K562 (cell line): Measurements from ENCODE around the gene RPP25. TPM values are rescaled to one million over a fixed set of nuclear protein-coding genes. Genes with fewer than 3 reads are reported as not detected.

Experiments used
- CBFA2T3 ChIP-seq: fragments of 450-650 bp; IDR thresholded peaks from 2 replicates; pipeline ENCODE4 v1.6.1; 2017
- GTF2E2 ChIP-seq: fragments of 200-800 bp; sonication (Bioruptor generic); IDR thresholded peaks from 2 replicates; pipeline ENCODE4 v1.6.1; 2016; ENCODE audit warnings: missing genetic modification characterization, missing compliant biosample characterization
- MYBL2 ChIP-seq, 2 experiments: fragments of 450-650 bp in 1 of 2; sonication (generic) in 1 of 2; formaldehyde crosslinking in 1 of 2; IDR thresholded peaks; 2 replicates each; pipeline versions ENCODE4 v1.6.1 to v1.8.1; 2017 to 2022; ENCODE audit warnings: borderline replicate concordance in 1 of 2, inconsistent platforms in 1 of 2, low read depth in 1 of 2, mild to moderate bottlenecking in 1 of 2, missing genetic modification reagents in 1 of 2, moderate library complexity in 1 of 2
- POLR2A ChIP-seq: fragments of 450-650 bp; conservative IDR thresholded peaks from 2 replicates; pipeline ENCODE4 v1.6.1; 2016
- XRCC3 ChIP-seq: fragments of 450-650 bp; IDR thresholded peaks from 2 replicates; pipeline ENCODE4 v1.6.1; 2017; ENCODE audit warnings: mild to moderate bottlenecking, moderate library complexity
- ZNF165 ChIP-seq: fragments of 250-450 bp; sonication (Bioruptor Pico); IDR thresholded peaks from 2 replicates; pipeline ENCODE4 v1.4.0; 2020; ENCODE audit warnings: borderline replicate concordance
- polyA plus RNA-seq, 8 experiments: library from polyadenylated mRNA; depleted of rRNA in 4 of 8; stranded (reverse) in 5 of 8; unstranded in 3 of 8; fragments of >200 nt; fragmentation: Nextera tagmentation in 2 of 8; fragmentation: Illumina TruSeq in 1 of 8; extraction: Ambion mirVana in 2 of 8; extraction: Trizol in 1 of 8; gene quantifications; 2 replicates each; pipeline versions ENCODE4 v1.2.1 to v1.2.3, GENCODE V29; 2011 to 2014; ENCODE audit warnings: inconsistent platforms in 1 of 8, missing spikeins in 1 of 8
- total RNA-seq, 7 experiments: library from RNA; depleted of rRNA in 6 of 7; stranded (reverse); fragments of >200 nt in 6 of 7; fragmentation: Illumina TruSeq in 2 of 7; extraction: Trizol in 2 of 7; gene quantifications; 2 replicates each; pipeline versions ENCODE4 v1.2.1 to v1.2.3, GENCODE V29; 2011 to 2021; ENCODE audit warnings: low replicate concordance in 1 of 7
- TF ChIP-seq, protein P1 (sequence below): sonication (generic); formaldehyde crosslinking; IDR thresholded peaks from 2 replicates; pipeline ENCODE4 v1.8.0; 2022; ENCODE audit warnings: mild to moderate bottlenecking, missing genetic modification reagents
- TF ChIP-seq, protein P2 (sequence below): fragments of 150-350 bp; IDR thresholded peaks from 2 replicates; pipeline ENCODE4 v1.6.1; 2014; ENCODE audit warnings: low read depth, mild to moderate bottlenecking, low read length, borderline replicate concordance
- TF ChIP-seq, protein P3 (sequence below), 2 experiments: fragments of 450-650 bp in 1 of 2; IDR thresholded peaks; 2 replicates each; pipeline ENCODE4 v1.6.1; 2011 to 2017; ENCODE audit warnings: low read depth in 2 of 2, antibody characterized with exemption in 1 of 2, borderline replicate concordance in 1 of 2, low read length in 1 of 2, mild to moderate bottlenecking in 1 of 2, mixed read lengths in 1 of 2; ENCODE audit not compliant: control insufficient read depth in 1 of 2
- TF ChIP-seq, protein P4 (sequence below): sonication (generic); formaldehyde crosslinking; IDR thresholded peaks from 2 replicates; pipeline ENCODE4 v1.8.1; 2023; ENCODE audit warnings: mild to moderate bottlenecking, missing genetic modification reagents
- TF ChIP-seq, protein P5 (sequence below): fragments of 450-650 bp; IDR thresholded peaks from 2 replicates; pipeline ENCODE4 v1.7.1; 2018; ENCODE audit warnings: mild to moderate bottlenecking, low read depth; ENCODE audit not compliant: partially characterized antibody

Gene RPP25
- total and polyA plus RNA-seq, 9 of the 15 experiments (the other 6 are each of a cell fraction or from before 2014, with no cell fraction given) = 1.1 to 12.3 (median 5.6) TPM

DNA sequence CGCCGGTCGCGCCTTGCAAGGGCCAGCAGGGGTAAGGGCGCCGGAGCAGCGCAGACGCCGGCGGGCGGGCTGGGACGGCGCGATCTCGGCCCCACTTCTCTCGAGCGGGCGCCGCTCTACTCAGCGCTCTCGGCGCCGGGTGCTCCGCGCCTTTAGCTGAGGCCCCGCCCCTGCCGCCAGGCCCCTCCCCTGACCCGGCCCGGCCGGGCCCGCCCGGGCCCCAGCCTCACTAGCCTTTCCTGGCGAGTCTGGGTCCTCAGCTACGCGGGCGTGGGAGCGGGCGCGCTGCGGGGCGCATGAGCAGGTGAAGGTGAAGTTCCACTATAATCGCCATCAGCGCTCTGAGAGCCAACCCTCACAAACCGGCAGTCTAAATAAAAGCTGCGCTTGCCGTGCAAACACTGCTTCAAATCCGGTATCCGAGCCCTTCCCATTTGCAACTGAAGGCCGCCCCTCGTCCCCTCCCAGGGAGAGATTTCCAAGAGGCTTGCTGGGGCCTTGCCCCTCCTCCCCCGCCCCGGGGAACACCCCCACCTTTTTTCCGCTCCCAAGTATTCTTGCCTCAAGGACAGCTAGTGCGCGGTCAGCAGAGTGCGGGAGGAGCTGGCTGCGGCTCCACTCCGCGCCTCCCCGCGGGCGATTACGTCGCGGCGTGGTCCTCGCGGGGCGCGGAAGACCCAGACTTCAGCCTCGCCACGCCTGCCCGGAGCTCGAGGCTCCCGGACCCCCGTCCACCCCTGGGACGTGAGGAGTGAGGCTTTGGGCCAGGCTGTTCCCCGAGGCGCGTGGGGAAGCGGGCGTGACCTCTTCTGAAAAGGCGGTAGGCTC lies at the start of gene RPP25 (continued):
- TF ChIP-seq, protein P1, sequence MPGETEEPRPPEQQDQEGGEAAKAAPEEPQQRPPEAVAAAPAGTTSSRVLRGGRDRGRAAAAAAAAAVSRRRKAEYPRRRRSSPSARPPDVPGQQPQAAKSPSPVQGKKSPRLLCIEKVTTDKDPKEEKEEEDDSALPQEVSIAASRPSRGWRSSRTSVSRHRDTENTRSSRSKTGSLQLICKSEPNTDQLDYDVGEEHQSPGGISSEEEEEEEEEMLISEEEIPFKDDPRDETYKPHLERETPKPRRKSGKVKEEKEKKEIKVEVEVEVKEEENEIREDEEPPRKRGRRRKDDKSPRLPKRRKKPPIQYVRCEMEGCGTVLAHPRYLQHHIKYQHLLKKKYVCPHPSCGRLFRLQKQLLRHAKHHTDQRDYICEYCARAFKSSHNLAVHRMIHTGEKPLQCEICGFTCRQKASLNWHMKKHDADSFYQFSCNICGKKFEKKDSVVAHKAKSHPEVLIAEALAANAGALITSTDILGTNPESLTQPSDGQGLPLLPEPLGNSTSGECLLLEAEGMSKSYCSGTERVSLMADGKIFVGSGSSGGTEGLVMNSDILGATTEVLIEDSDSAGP (CRISPR knock-in tag) = no peak
- TF ChIP-seq, protein P2, sequence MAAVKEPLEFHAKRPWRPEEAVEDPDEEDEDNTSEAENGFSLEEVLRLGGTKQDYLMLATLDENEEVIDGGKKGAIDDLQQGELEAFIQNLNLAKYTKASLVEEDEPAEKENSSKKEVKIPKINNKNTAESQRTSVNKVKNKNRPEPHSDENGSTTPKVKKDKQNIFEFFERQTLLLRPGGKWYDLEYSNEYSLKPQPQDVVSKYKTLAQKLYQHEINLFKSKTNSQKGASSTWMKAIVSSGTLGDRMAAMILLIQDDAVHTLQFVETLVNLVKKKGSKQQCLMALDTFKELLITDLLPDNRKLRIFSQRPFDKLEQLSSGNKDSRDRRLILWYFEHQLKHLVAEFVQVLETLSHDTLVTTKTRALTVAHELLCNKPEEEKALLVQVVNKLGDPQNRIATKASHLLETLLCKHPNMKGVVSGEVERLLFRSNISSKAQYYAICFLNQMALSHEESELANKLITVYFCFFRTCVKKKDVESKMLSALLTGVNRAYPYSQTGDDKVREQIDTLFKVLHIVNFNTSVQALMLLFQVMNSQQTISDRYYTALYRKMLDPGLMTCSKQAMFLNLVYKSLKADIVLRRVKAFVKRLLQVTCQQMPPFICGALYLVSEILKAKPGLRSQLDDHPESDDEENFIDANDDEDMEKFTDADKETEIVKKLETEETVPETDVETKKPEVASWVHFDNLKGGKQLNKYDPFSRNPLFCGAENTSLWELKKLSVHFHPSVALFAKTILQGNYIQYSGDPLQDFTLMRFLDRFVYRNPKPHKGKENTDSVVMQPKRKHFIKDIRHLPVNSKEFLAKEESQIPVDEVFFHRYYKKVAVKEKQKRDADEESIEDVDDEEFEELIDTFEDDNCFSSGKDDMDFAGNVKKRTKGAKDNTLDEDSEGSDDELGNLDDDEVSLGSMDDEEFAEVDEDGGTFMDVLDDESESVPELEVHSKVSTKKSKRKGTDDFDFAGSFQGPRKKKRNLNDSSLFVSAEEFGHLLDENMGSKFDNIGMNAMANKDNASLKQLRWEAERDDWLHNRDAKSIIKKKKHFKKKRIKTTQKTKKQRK = no peak
- TF ChIP-seq ZNF165 (CRISPR knock-in tag) (no peak), POLR2A (peak; percentile 70; the same call in 1 of the 2 replicates), GTF2E2 (tag) (0 out of 2 replicates have a peak, but pooled peaks have one; percentile 25), CBFA2T3 (no peak), XRCC3 (no peak), MYBL2 (IDR thresholded peaks at IDR 0.05; ENCODE audit: low read depth) (no peak), MYBL2 (CRISPR knock-in tag; IDR thresholded peaks at IDR 0.05; ENCODE audit: borderline replicate concordance) (no peak)
- TF ChIP-seq, protein P3, sequence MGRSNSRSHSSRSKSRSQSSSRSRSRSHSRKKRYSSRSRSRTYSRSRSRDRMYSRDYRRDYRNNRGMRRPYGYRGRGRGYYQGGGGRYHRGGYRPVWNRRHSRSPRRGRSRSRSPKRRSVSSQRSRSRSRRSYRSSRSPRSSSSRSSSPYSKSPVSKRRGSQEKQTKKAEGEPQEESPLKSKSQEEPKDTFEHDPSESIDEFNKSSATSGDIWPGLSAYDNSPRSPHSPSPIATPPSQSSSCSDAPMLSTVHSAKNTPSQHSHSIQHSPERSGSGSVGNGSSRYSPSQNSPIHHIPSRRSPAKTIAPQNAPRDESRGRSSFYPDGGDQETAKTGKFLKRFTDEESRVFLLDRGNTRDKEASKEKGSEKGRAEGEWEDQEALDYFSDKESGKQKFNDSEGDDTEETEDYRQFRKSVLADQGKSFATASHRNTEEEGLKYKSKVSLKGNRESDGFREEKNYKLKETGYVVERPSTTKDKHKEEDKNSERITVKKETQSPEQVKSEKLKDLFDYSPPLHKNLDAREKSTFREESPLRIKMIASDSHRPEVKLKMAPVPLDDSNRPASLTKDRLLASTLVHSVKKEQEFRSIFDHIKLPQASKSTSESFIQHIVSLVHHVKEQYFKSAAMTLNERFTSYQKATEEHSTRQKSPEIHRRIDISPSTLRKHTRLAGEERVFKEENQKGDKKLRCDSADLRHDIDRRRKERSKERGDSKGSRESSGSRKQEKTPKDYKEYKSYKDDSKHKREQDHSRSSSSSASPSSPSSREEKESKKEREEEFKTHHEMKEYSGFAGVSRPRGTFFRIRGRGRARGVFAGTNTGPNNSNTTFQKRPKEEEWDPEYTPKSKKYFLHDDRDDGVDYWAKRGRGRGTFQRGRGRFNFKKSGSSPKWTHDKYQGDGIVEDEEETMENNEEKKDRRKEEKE (IDR thresholded peaks at IDR 0.05; ENCODE audit: borderline replicate concordance in 1 of 2, control insufficient read depth in 1 of 2, low read depth in 2 of 2, low read length in 1 of 2) = no peak
- TF ChIP-seq, protein P4, sequence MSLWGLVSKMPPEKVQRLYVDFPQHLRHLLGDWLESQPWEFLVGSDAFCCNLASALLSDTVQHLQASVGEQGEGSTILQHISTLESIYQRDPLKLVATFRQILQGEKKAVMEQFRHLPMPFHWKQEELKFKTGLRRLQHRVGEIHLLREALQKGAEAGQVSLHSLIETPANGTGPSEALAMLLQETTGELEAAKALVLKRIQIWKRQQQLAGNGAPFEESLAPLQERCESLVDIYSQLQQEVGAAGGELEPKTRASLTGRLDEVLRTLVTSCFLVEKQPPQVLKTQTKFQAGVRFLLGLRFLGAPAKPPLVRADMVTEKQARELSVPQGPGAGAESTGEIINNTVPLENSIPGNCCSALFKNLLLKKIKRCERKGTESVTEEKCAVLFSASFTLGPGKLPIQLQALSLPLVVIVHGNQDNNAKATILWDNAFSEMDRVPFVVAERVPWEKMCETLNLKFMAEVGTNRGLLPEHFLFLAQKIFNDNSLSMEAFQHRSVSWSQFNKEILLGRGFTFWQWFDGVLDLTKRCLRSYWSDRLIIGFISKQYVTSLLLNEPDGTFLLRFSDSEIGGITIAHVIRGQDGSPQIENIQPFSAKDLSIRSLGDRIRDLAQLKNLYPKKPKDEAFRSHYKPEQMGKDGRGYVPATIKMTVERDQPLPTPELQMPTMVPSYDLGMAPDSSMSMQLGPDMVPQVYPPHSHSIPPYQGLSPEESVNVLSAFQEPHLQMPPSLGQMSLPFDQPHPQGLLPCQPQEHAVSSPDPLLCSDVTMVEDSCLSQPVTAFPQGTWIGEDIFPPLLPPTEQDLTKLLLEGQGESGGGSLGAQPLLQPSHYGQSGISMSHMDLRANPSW (CRISPR knock-in tag) = no peak
- TF ChIP-seq, protein P5, sequence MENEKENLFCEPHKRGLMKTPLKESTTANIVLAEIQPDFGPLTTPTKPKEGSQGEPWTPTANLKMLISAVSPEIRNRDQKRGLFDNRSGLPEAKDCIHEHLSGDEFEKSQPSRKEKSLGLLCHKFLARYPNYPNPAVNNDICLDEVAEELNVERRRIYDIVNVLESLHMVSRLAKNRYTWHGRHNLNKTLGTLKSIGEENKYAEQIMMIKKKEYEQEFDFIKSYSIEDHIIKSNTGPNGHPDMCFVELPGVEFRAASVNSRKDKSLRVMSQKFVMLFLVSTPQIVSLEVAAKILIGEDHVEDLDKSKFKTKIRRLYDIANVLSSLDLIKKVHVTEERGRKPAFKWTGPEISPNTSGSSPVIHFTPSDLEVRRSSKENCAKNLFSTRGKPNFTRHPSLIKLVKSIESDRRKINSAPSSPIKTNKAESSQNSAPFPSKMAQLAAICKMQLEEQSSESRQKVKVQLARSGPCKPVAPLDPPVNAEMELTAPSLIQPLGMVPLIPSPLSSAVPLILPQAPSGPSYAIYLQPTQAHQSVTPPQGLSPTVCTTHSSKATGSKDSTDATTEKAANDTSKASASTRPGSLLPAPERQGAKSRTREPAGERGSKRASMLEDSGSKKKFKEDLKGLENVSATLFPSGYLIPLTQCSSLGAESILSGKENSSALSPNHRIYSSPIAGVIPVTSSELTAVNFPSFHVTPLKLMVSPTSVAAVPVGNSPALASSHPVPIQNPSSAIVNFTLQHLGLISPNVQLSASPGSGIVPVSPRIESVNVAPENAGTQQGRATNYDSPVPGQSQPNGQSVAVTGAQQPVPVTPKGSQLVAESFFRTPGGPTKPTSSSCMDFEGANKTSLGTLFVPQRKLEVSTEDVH = no peak
